PC-9 (cell line): Measurements from ENCODE around the gene RSAD1. TPM values are rescaled to one million over a fixed set of nuclear protein-coding genes. Genes with fewer than 3 reads are reported as not detected.
"Not testable (repeated sequence)": the region's sequence is repeated elsewhere in the genome, so short reads cannot be mapped to it uniquely, and the experiment has no call there.

Source experiments
- BruUV-seq: library from RNA; stranded (reverse); fragments of 400-500 nt; replicated peaks from 2 replicates; lab custom pipeline; 2021; lab: Mats Ljungman, UMichigan
- CTCF ChIA-PET: fragments of 300-600 bp; sonication (Branson Sonifier 250); formaldehyde crosslinking; loops from one replicate; lab custom pipeline; 2022; ENCODE audit warnings: antibody characterized with exemption; lab: Charles Lee
- POLR2A ChIA-PET: fragments of 300-600 bp; sonication (Branson Sonifier 250); formaldehyde crosslinking; loops from one replicate; lab custom pipeline; 2022; ENCODE audit warnings: antibody characterized with exemption; ENCODE audit not compliant: unreplicated experiment; lab: Charles Lee
- DNase-seq, 2 experiments: peaks; one replicate each; pipeline versions ENCODE4 v3.0.0 to v3.0.0-alpha.2; 2015 to 2022; ENCODE audit warnings: mixed read lengths in 1 of 2
- H2AFZ ChIP-seq: fragments of 200-600 bp; sonication (generic); 2 replicates; pipeline ENCODE4 v1.8.1; 2017; ENCODE audit warnings: antibody characterized with exemption
- H3F3A ChIP-seq: fragments of 200-600 bp; sonication (generic); 2 replicates; pipeline ENCODE4 v1.8.1; 2017; ENCODE audit warnings: antibody characterized with exemption, mild to moderate bottlenecking, low read depth; ENCODE audit not compliant: insufficient read depth
- H3K27ac ChIP-seq: fragments of 200-600 bp; sonication (generic); 2 replicates; pipeline ENCODE4 v1.6.1; 2016; ENCODE audit warnings: mixed run types
- H3K27me3 ChIP-seq: fragments of 200-600 bp; sonication (generic); 2 replicates; pipeline ENCODE4 v1.6.1; 2016; ENCODE audit warnings: low read depth, mixed run types; ENCODE audit not compliant: insufficient read depth
- H3K36me3 ChIP-seq: fragments of 200-600 bp; sonication (generic); 2 replicates; pipeline ENCODE4 v1.6.1; 2016; ENCODE audit warnings: low read depth, mixed run types
- H3K4me1 ChIP-seq: fragments of 200-600 bp; sonication (generic); replicated peaks from 2 replicates; pipeline ENCODE4 v1.6.1; 2016; ENCODE audit warnings: mixed run types; ENCODE audit not compliant: insufficient read depth
- H3K4me2 ChIP-seq: fragments of 200-600 bp; sonication (generic); 2 replicates; pipeline ENCODE4 v1.6.1; 2017; ENCODE audit warnings: mixed run types
- H3K4me3 ChIP-seq: fragments of 200-600 bp; sonication (generic); 2 replicates; pipeline ENCODE4 v1.6.1; 2016; ENCODE audit warnings: mixed run types
- H3K79me2 ChIP-seq: fragments of 200-600 bp; sonication (generic); 2 replicates; pipeline ENCODE4 v1.6.1; 2017; ENCODE audit warnings: low read depth, mixed run types
- H3K9me2 ChIP-seq: fragments of 200-600 bp; sonication (generic); 2 replicates; pipeline ENCODE4 v1.8.1; 2017; ENCODE audit warnings: mild to moderate bottlenecking; ENCODE audit not compliant: insufficient read depth
- H3K9me3 ChIP-seq: fragments of 200-600 bp; sonication (generic); 2 replicates; pipeline ENCODE4 v1.8.1; 2016; ENCODE audit warnings: low read depth; ENCODE audit not compliant: insufficient read depth
- H4K20me1 ChIP-seq: fragments of 200-600 bp; sonication (generic); 2 replicates; pipeline ENCODE4 v1.8.1; 2017; ENCODE audit not compliant: insufficient read depth
- CTCF ChIP-seq: fragments of 200-600 bp; sonication (generic); conservative IDR thresholded peaks from 2 replicates; pipeline ENCODE4 v1.6.1; 2017; ENCODE audit warnings: mixed run types, antibody characterized with exemption, mild to moderate bottlenecking, moderate library complexity
- EZH2 ChIP-seq: fragments of 200-600 bp; sonication (generic); IDR thresholded peaks from 2 replicates; pipeline ENCODE4 v1.8.0; 2017; ENCODE audit warnings: antibody characterized with exemption, low read depth
- intact Hi-C: fragments of 100-400 bp; cut with micrococcal nuclease; formaldehyde crosslinking; loops from one replicate; pipeline ENCODE4 v1.10.0; 2022; ENCODE audit not compliant: unreplicated experiment
- total RNA-seq: library from RNA; stranded (reverse); gene quantifications from 2 replicates; pipeline ENCODE4 v1.2.3, GENCODE V29; 2021

Gene RSAD1
- total RNA-seq, 1 experiment from 2014 or later: 15.1 TPM

GRCh38 chr17:50473901-50474300, 4.8 kb upstream of the RSAD1 start:
- intact Hi-C loops: loop anchor here (10.0 kb wide), 2 partner anchors 199 to 379 kb away; partner anchors contain the start of genes PDK2 and TMEM92
- peaks cover 8% of the 10 kb centered on the region; the same call in 1 of the 2 replicates for H3K36me3 ChIP-seq
- no TSS peak for BruUV-seq
- H3K27me3 ChIP-seq: no peaks in the 10 kb centered on the region
- ChIA-PET CTCF (no interaction called here), POLR2A (no interaction called here)
- no peak overlapping the region for H3K4me2 ChIP-seq
- no peak overlapping the region for H3K27ac ChIP-seq
- TF ChIP-seq EZH2: no peak
- no peak for TF ChIP-seq CTCF
- peaks cover 35% of the 10 kb centered on the region; the same call in 1 of the 2 replicates for H3F3A ChIP-seq
- no peak overlapping the region for H3K4me3 ChIP-seq
- H3K79me2 ChIP-seq: no peaks in the 10 kb centered on the region
- H3K4me1 ChIP-seq: peaks cover 4% of the 10 kb centered on the region; the same call in 1 of the 2 replicates
- DNase-seq: no peak
- no peaks in the 10 kb centered on the region for H3K9me2 ChIP-seq
- no peak overlapping the region for H2AFZ ChIP-seq
- H4K20me1 ChIP-seq: no peaks in the 10 kb centered on the region
- H3K9me3 ChIP-seq: no peaks in the 10 kb centered on the region

GRCh38 chr17:50474523-50474922, 4.1 kb upstream of the RSAD1 start:
- Histone ChIP-seq H3K27me3 (no peaks in the 10 kb centered on the region), H4K20me1 (no peaks in the 10 kb centered on the region), H3K9me2 (no peaks in the 10 kb centered on the region), H3F3A (peaks cover 38% of the 10 kb centered on the region; the same call in 1 of the 2 replicates), H3K4me1 (peaks cover 6% of the 10 kb centered on the region), H3K79me2 (no peaks in the 10 kb centered on the region), H2AFZ (no peak overlapping the region), H3K27ac (no peak overlapping the region), H3K36me3 (peaks cover 8% of the 10 kb centered on the region; the same call in 1 of the 2 replicates), H3K4me2 (no peak overlapping the region), H3K4me3 (no peak overlapping the region), H3K9me3 (no peaks in the 10 kb centered on the region)
- no TSS peak for BruUV-seq
- ChIA-PET CTCF (no interaction called here), POLR2A (no interaction called here)
- intact Hi-C loops: loop anchor here (10.0 kb wide), 2 partner anchors 200 to 380 kb away; partner anchors contain the start of genes PDK2 and TMEM92
- TF ChIP-seq EZH2 (no peak), CTCF (no peak)
- DNase-seq: no peak

GRCh38 chr17:50475362-50475761, 3.3 kb upstream of the RSAD1 start:
- Histone ChIP-seq H3K4me2 (no peak overlapping the region), H3K4me1 (peaks cover 14% of the 10 kb centered on the region), H4K20me1 (no peaks in the 10 kb centered on the region), H3K79me2 (peaks cover 8% of the 10 kb centered on the region), H3K27me3 (no peaks in the 10 kb centered on the region), H3K4me3 (no peak overlapping the region), H3F3A (peaks cover 44% of the 10 kb centered on the region), H3K9me3 (no peaks in the 10 kb centered on the region), H3K36me3 (peaks cover 8% of the 10 kb centered on the region; the same call in 1 of the 2 replicates), H3K9me2 (no peaks in the 10 kb centered on the region), H3K27ac (no peak overlapping the region), H2AFZ (no peak overlapping the region)
- intact Hi-C loops: loop anchor here (10.0 kb wide), 2 partner anchors 201 to 381 kb away; partner anchors contain the start of genes PDK2 and TMEM92
- no peak for DNase-seq
- no TSS peak for BruUV-seq
- TF ChIP-seq CTCF: no peak
- no peak for TF ChIP-seq EZH2
- POLR2A ChIA-PET: no interaction called here
- CTCF ChIA-PET: no interaction called here

- H3K9me2 ChIP-seq, POLR2A ChIA-PET, H2AFZ ChIP-seq, H3K4me3 ChIP-seq, H3K9me3 ChIP-seq, BruUV-seq, H3K27ac ChIP-seq, H4K20me1 ChIP-seq, H3K27me3 ChIP-seq, H3K36me3 ChIP-seq, H3K4me2 ChIP-seq, DNase-seq: not testable (repeated sequence)
- CTCF ChIA-PET: interaction anchor here (0.6 kb wide), 1 partner anchor 276 kb away, joined by 7 read pairs; no protein-coding TSS in a partner anchor
- peaks cover 20% of the 10 kb centered on the region for H3K4me1 ChIP-seq
- H3K79me2 ChIP-seq: peaks cover 11% of the 10 kb centered on the region
- H3F3A ChIP-seq: peaks cover 49% of the 10 kb centered on the region
- intact Hi-C loops: loop anchor here (10.0 kb wide), 2 partner anchors 201 to 381 kb away; partner anchors contain the start of genes PDK2 and TMEM92
These were observed 2.7 kb upstream of the RSAD1 start for GRCh38 chr17:50475775-50476544.
